DOHH2 (cell line): ENCODE data around the gene DNTT.
A peak's percentile ranks its signal among the peaks of the same experiment; 100 is the strongest.

Experiments
- H3F3A ChIP-seq: fragments of 200-600 bp; sonication (generic), shearing (Covaris generic); 2 replicates; pipeline ENCODE4 v1.6.0; 2016; ENCODE audit warnings: antibody characterized with exemption, mild to moderate bottlenecking; ENCODE audit not compliant: control insufficient read depth, insufficient read depth
- H3K27ac ChIP-seq: fragments of 200-600 bp; sonication (generic); 2 replicates; pipeline ENCODE4 v1.5.1; 2014; ENCODE audit warnings: low read depth, mild to moderate bottlenecking, low read length, moderate library complexity
- H3K27me3 ChIP-seq: fragments of 200-600 bp; sonication (generic); 2 replicates; pipeline ENCODE4 v1.6.1; 2014; ENCODE audit warnings: mild to moderate bottlenecking, low read length, mixed read lengths; ENCODE audit not compliant: control insufficient read depth
- H3K36me3 ChIP-seq: fragments of 200-600 bp; sonication (generic); 2 replicates; pipeline ENCODE4 v1.6.1; 2014; ENCODE audit warnings: mild to moderate bottlenecking, low read length, moderate library complexity, mixed read lengths; ENCODE audit not compliant: control insufficient read depth
- H3K4me1 ChIP-seq: fragments of 200-600 bp; sonication (generic); 2 replicates; pipeline ENCODE4 v1.6.1; 2014; ENCODE audit warnings: mild to moderate bottlenecking, low read length, mixed read lengths; ENCODE audit not compliant: control insufficient read depth
- H3K4me2 ChIP-seq: fragments of 200-600 bp; sonication (generic); 2 replicates; pipeline ENCODE4 v1.6.0; 2014; ENCODE audit warnings: mild to moderate bottlenecking, low read length, moderate library complexity
- H3K4me3 ChIP-seq: fragments of 200-600 bp; sonication (generic); 2 replicates; pipeline ENCODE4 v1.5.1; 2014; ENCODE audit warnings: mild to moderate bottlenecking, low read length, mixed read lengths
- H3K79me2 ChIP-seq: fragments of 200-600 bp; sonication (generic); 2 replicates; pipeline ENCODE4 v1.6.1; 2014; ENCODE audit warnings: mild to moderate bottlenecking, low read length, mixed read lengths; ENCODE audit not compliant: control insufficient read depth
- H3K9me2 ChIP-seq: fragments of 200-600 bp; sonication (generic); replicated peaks from 2 replicates; pipeline ENCODE4 v1.6.1; 2014; ENCODE audit warnings: mild to moderate bottlenecking, low read length, mixed read lengths; ENCODE audit not compliant: control insufficient read depth
- H3K9me3 ChIP-seq: fragments of 200-600 bp; sonication (generic); 2 replicates; pipeline ENCODE4 v1.6.1; 2014; ENCODE audit warnings: antibody characterized with exemption, low read length, mixed read lengths; ENCODE audit not compliant: control insufficient read depth, insufficient read depth
- H4K20me1 ChIP-seq: fragments of 200-600 bp; sonication (generic); 2 replicates; pipeline ENCODE4 v1.6.0; 2014; ENCODE audit warnings: low read depth, mild to moderate bottlenecking, antibody characterized with exemption, low read length, moderate library complexity; ENCODE audit not compliant: control insufficient read depth, insufficient read depth
- CTCF ChIP-seq: fragments of 200-600 bp; sonication (generic); IDR thresholded peaks from one replicate; pipeline ENCODE4 v1.5.1; 2014; ENCODE audit warnings: antibody characterized with exemption, mild to moderate bottlenecking, low read depth, low read length; ENCODE audit not compliant: poor library complexity, severe bottlenecking
- EZH2phosphoT487 ChIP-seq: fragments of 200-600 bp; sonication (generic); IDR thresholded peaks from 2 replicates; pipeline ENCODE4 v1.6.1; 2017; ENCODE audit warnings: borderline replicate concordance, mild to moderate bottlenecking, antibody characterized with exemption, low read length, moderate library complexity, mixed read lengths

DNTT gene

GRCh38 chr10:96271016-96271815 lies 33.0 kb upstream of the DNTT start, which contains the start of gene BLNK:
BLNK (minus strand) TSS chr10:96271569; CDS start chr10:96271398, 171 bp downstream.
- Histone ChIP-seq H3K4me3 (peak within 1 kb of the TSS; percentile 82), H3K27me3 (no peaks in the 10 kb centered on the region), H3K4me2 (peak within 1 kb of the TSS; percentile 85), H3K4me1 (peaks cover 70% of the 10 kb centered on the region), H3K27ac (peak within 1 kb of the TSS; percentile 94), H3K9me3 (no peaks in the 10 kb centered on the region), H3K79me2 (peaks cover 63% of the 10 kb centered on the region), H3K9me2 (no peaks in the 10 kb centered on the region), H4K20me1 (peaks cover 8% of the 10 kb centered on the region; the same call in 1 of the 2 replicates), H3F3A (peaks cover 35% of the 10 kb centered on the region), H3K36me3 (peaks cover 70% of the 10 kb centered on the region)
- TF ChIP-seq CTCF (no peak), EZH2phosphoT487 (no peak)

- peak overlapping the region; percentile 82 for H3K4me3 ChIP-seq
- H3K36me3 ChIP-seq, result peaks cover 62% of the 10 kb centered on the region
- peak overlapping the region; percentile 94 for H3K27ac ChIP-seq
- H3K9me3 ChIP-seq, result peaks cover 3% of the 10 kb centered on the region; the same call in 1 of the 2 replicates
- H3K27me3 ChIP-seq, result no peaks in the 10 kb centered on the region
- peaks cover 8% of the 10 kb centered on the region; the same call in 1 of the 2 replicates for H4K20me1 ChIP-seq
- H3K79me2 ChIP-seq, result peaks cover 49% of the 10 kb centered on the region
- peaks cover 35% of the 10 kb centered on the region for H3F3A ChIP-seq
- H3K4me1 ChIP-seq, result peaks cover 70% of the 10 kb centered on the region
- H3K4me2 ChIP-seq, result peak overlapping the region; percentile 85
- TF ChIP-seq CTCF (no peak), EZH2phosphoT487 (no peak)
- no peaks in the 10 kb centered on the region for H3K9me2 ChIP-seq
Observed at GRCh38 chr10:96272316-96273280, 31.6 kb upstream of the DNTT start.

- Histone ChIP-seq H3F3A (peaks cover 41% of the 10 kb centered on the region), H3K9me2 (no peaks in the 10 kb centered on the region), H3K27ac (peak overlapping the region; percentile 28), H3K79me2 (peaks cover 17% of the 10 kb centered on the region), H4K20me1 (no peaks in the 10 kb centered on the region), H3K4me3 (no peak overlapping the region), H3K36me3 (peaks cover 31% of the 10 kb centered on the region), H3K4me1 (peaks cover 87% of the 10 kb centered on the region), H3K4me2 (peak overlapping the region; percentile 3; the same call in 1 of the 2 replicates), H3K27me3 (no peaks in the 10 kb centered on the region), H3K9me3 (peaks cover 3% of the 10 kb centered on the region; the same call in 1 of the 2 replicates)
- TF ChIP-seq CTCF (no peak), EZH2phosphoT487 (no peak)
Observed at GRCh38 chr10:96275685-96276418, 28.4 kb upstream of the DNTT start.
